Fibroblast of pulmonary artery (primary cell): Measurements from ENCODE around the gene EIF4E1B.
A peak's percentile ranks its signal among the peaks of the same experiment; 100 is the strongest.

Experiments used
- DNase-seq: peaks from one replicate; pipeline ENCODE4 v3.0.0-alpha.2; 2010; ENCODE audit warnings: low read depth
- H3K4me3 ChIP-seq: replicated peaks from 2 replicates; pipeline ENCODE4 v1.5.1; 2011; ENCODE audit warnings: low read depth, mild to moderate bottlenecking, control low read depth, low read length, moderate library complexity
- TF ChIP-seq, protein P1 (sequence below): IDR thresholded peaks from 2 replicates; pipeline ENCODE4 v1.5.1; 2011; ENCODE audit warnings: mild to moderate bottlenecking, control low read depth, low read length, inconsistent platforms; ENCODE audit errors: missing control alignments

Gene EIF4E1B

DNA sequence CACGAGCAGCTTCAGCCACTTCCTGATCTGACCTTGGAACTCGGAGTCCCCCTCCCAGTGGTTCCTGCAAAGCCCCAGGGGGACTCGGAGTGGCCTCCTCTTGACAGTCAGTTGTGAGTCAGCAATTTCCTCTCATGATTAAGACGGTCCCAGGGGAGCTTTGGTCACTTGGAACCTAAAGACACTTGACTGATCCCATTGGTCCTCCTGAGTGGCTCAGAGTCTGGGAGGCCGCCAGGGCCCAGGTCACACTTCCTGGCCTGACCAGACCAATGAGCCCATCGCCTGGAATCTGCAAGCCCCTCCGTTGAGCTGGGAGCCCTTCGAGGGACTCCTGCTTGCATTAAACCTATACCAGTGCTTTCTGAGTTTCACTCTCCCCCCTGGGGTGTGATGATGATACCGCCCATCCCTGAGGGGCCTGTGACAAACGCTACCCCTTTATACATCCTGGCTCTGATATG lies 45.9 kb downstream of the EIF4E1B start:
- TF ChIP-seq, protein P1, sequence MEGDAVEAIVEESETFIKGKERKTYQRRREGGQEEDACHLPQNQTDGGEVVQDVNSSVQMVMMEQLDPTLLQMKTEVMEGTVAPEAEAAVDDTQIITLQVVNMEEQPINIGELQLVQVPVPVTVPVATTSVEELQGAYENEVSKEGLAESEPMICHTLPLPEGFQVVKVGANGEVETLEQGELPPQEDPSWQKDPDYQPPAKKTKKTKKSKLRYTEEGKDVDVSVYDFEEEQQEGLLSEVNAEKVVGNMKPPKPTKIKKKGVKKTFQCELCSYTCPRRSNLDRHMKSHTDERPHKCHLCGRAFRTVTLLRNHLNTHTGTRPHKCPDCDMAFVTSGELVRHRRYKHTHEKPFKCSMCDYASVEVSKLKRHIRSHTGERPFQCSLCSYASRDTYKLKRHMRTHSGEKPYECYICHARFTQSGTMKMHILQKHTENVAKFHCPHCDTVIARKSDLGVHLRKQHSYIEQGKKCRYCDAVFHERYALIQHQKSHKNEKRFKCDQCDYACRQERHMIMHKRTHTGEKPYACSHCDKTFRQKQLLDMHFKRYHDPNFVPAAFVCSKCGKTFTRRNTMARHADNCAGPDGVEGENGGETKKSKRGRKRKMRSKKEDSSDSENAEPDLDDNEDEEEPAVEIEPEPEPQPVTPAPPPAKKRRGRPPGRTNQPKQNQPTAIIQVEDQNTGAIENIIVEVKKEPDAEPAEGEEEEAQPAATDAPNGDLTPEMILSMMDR, result no peak
- DNase-seq, result peak; percentile 39
- H3K4me3 ChIP-seq, result no peak overlapping the region

DNA sequence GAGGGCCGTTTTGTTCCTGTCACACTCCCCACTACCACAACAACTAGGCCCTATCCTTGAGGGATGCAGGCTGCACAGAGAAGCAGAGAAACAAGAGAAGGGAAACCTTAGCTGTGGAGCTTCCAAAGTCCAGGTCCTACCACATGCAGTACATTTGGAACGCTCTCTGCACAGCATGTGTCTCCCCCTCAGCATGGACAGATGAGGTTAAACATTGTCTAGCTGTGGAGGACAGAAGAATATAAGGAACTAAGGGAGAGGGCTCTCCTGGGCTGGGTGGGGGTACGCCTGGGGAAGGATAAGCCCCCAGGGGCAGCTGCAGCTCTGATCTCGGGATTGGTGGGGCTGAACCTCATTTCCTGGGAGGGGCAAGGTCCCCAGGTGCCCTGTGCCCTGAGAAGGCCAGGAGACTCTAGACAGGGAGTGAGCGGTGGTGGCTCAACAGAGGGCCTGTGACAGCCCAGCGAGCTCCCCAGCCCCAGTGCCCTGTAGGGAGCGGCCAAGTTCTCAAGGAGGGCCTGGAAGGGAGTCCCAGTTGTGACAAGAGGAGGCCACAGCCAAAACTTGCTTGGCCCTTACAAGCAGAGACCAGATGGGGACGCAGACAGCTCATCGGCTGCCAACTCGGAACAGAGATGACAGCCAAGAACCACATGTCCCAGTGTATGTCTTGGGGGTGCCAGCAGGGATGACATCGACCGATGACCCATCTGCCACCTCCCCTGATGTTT lies 46.9 kb downstream of the EIF4E1B start:
- TF ChIP-seq, protein P1, result no peak
- DNase-seq, result no peak
- H3K4me3 ChIP-seq, result no peak overlapping the region

DNA sequence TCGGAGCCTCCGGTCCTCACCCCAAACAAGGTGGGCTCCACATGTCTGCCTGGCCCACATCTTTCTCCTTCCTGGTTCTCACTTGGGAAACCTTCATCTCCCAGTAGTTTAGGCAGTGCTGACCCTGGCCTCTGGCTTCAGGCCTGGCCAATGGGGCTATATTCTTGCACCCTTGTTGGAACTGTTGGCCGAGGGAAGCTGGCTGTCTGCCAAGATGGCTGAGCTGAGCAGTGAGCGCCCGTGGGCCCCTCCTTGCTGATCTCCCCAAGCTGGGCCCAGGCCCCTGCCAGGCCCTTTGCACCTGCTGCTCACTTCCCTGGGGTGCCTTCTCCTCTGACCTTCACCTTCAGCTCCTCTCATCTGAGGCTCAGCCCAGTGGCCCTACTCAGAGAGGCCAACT lies 48.1 kb downstream of the EIF4E1B start:
- no peak for DNase-seq
- no peak overlapping the region for H3K4me3 ChIP-seq
- TF ChIP-seq, protein P1, result no peak

DNA sequence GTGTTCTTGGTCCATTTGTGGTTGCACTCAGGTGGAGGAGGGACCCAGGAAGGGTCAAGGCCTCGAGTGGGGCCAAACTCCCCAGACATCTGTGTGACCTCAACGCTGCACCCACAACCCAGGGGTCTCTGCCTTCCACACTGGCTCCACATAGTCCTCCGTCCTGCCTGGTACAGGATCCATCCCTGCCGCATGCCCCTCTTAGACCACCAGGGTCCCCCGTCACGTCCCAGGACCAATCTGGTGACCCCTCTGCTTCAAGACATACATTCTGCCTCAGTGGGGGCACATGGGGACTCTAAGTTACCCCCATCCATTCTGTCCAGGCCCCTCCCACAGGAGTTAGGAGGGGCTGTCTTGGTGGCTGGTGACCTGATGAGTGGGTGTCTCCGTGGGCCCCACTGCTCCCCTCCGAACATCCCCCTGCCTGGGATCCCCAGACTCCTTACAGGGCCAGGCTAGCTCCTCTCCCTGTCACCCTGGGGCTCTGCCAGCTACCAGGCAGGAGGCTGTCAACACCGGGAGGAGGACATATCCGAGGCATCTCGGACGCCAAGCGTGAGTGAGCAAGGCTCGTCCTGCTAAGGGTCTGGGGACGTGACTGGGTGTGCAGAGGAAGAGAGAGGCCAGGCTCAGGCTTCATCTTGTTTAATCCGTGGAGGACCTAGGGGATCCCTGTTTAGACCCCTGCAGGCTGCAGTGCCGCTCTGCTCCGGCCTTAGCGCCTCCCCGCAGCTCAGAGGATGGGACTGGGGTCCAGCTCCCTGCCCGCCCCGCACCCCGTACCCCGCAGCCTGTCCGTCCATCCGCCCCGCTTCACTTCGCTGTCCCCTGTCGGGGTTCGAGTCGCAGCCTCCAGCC lies 49.1 kb downstream of the EIF4E1B start:
- DNase-seq, result no peak
- no peak overlapping the region for H3K4me3 ChIP-seq
- TF ChIP-seq, protein P1, result no peak

DNA sequence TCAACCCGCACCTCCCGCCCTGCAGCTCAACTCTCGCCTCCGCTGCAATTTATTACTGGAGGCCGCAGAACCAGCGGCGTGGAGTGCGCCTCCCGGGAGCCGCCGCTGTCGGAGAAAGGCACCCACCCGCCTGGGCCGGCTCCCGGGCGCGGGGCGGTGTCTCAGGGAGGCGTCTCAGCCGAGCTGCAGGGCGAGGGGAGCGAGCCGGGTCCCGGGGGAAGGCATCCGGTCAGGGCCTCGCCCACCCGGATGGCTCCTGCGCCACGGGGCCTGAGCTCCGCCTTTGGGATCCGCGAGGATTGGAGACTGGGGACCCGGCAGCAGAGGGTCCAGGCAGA lies 49.7 kb downstream of the EIF4E1B start:
- no peak for DNase-seq
- H3K4me3 ChIP-seq, result no peak overlapping the region
- TF ChIP-seq, protein P1, result no peak

DNA sequence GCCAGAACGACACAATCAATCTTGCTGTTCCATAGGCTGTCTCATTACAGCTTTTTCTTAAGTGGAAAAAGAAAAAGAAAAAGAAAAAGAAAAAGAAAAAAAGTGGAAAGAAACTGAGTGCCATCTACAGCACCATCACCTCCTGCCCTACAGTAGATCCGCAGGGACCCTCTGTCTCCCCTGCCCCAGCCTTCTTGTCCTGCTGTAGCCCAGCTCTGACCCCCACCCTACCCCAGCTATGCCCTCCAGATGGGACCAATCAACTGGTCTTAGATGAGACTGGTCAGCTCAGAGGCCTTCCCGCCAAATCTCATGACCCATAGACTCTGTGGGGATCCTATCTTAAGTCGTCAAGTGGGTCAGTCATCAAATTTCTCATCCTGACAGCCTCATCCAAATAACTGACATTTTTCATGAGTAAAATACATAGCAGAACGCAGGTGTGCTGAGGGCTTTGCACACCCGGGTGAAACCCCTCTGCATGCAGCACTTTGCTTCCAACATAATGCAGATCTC lies 51.6 kb downstream of the EIF4E1B start:
- H3K4me3 ChIP-seq, result no peak overlapping the region
- TF ChIP-seq, protein P1, result no peak
- DNase-seq, result no peak
